Measurements from ENCODE around the gene FBLN5.

GRCh38 chr14:91971188-91971778, 23.8 kb upstream of the FBLN5 start:
- TF ChIP-seq, protein P1, sequence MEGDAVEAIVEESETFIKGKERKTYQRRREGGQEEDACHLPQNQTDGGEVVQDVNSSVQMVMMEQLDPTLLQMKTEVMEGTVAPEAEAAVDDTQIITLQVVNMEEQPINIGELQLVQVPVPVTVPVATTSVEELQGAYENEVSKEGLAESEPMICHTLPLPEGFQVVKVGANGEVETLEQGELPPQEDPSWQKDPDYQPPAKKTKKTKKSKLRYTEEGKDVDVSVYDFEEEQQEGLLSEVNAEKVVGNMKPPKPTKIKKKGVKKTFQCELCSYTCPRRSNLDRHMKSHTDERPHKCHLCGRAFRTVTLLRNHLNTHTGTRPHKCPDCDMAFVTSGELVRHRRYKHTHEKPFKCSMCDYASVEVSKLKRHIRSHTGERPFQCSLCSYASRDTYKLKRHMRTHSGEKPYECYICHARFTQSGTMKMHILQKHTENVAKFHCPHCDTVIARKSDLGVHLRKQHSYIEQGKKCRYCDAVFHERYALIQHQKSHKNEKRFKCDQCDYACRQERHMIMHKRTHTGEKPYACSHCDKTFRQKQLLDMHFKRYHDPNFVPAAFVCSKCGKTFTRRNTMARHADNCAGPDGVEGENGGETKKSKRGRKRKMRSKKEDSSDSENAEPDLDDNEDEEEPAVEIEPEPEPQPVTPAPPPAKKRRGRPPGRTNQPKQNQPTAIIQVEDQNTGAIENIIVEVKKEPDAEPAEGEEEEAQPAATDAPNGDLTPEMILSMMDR (conservative IDR thresholded peaks at IDR 0.05; ENCODE audit: low read depth, low read length) = no peak
- TF ChIP-seq POLR2A (IDR thresholded peaks at IDR 0.05; ENCODE audit: low read depth, low read length) (no peak), USF2 (IDR thresholded peaks at IDR 0.05; ENCODE audit: low read depth, low read length) (no peak), MXI1 (IDR thresholded peaks at IDR 0.05; ENCODE audit: borderline replicate concordance, low read depth, low read length) (no peak), CEBPB (IDR thresholded peaks at IDR 0.05; ENCODE audit: low read depth, low read length) (no peak), SMC3 (IDR thresholded peaks at IDR 0.05; ENCODE audit: low read depth, low read length) (no peak), NFE2L2 (IDR thresholded peaks at IDR 0.05; ENCODE audit: low read depth, low read length) (no peak), RFX5 (IDR thresholded peaks at IDR 0.05; ENCODE audit: low read depth, low read length) (no peak), RCOR1 (IDR thresholded peaks at IDR 0.05; ENCODE audit: insufficient replicate concordance, low read length) (no peak)

All from IMR-90 (cell line).